Brain microvascular endothelial cell (primary cell): ENCODE results near the gene FBXW8.

Experiments used
- DNase-seq: peaks from one replicate; pipeline ENCODE4 v3.0.0-alpha.2; 2020
- H3K27ac ChIP-seq: fragments of 250-450 bp; sonication (Bioruptor Pico); 2 replicates; pipeline ENCODE4 v1.5.1; 2020; ENCODE audit warnings: mild to moderate bottlenecking, moderate library complexity
- H3K27me3 ChIP-seq: fragments of 250-450 bp; sonication (Bioruptor Pico); replicated peaks from 2 replicates; pipeline ENCODE4 v1.5.1; 2020; ENCODE audit warnings: mild to moderate bottlenecking
- H3K36me3 ChIP-seq: fragments of 250-450 bp; sonication (Bioruptor Pico); replicated peaks from 2 replicates; pipeline ENCODE4 v1.5.1; 2020; ENCODE audit warnings: mild to moderate bottlenecking
- H3K4me3 ChIP-seq: 2 replicates; pipeline ENCODE4 v1.5.1; 2011; ENCODE audit warnings: low read depth, mild to moderate bottlenecking, control low read depth, low read length, moderate library complexity
- CTCF ChIP-seq: IDR thresholded peaks from 2 replicates; pipeline ENCODE4 v1.5.1; 2011; ENCODE audit warnings: low read depth, mild to moderate bottlenecking, moderate library complexity, low read length, control low read depth, inconsistent platforms; ENCODE audit errors: missing control alignments
- in situ Hi-C: cut with HindIII; loops from 2 replicates; pipeline ENCODE4 v1.10.0; 2017; ENCODE audit warnings: low sequenced_read_pairs, low pct_ligation_motif_present

The FBXW8 gene

GRCh38 chr12:116990971-116991966, 80.5 kb downstream of the FBXW8 start:
- H3K4me3 ChIP-seq = no peak overlapping the region
- peak; percentile 16 for DNase-seq
- no peak overlapping the region for H3K27ac ChIP-seq
- no peaks in the 10 kb centered on the region for H3K27me3 ChIP-seq
- no peak for TF ChIP-seq CTCF
- in situ Hi-C loops = no loop called here
- H3K36me3 ChIP-seq = peaks cover 9% of the 10 kb centered on the region

- Histone ChIP-seq H3K4me3 (no peak overlapping the region), H3K36me3 (no peaks in the 10 kb centered on the region), H3K27ac (no peak overlapping the region), H3K27me3 (no peaks in the 10 kb centered on the region)
- in situ Hi-C loops = no loop called here
- DNase-seq = no peak
- TF ChIP-seq CTCF = no peak
Observed at GRCh38 chr12:116996093-116996492, 85.3 kb downstream of the FBXW8 start.

GRCh38 chr12:116996621-116997020, 85.9 kb downstream of the FBXW8 start:
- Histone ChIP-seq H3K27me3 (no peaks in the 10 kb centered on the region), H3K4me3 (no peak overlapping the region), H3K36me3 (no peaks in the 10 kb centered on the region), H3K27ac (no peak overlapping the region)
- no peak for TF ChIP-seq CTCF
- DNase-seq = no peak
- in situ Hi-C loops = no loop called here

- no peak for TF ChIP-seq CTCF
- in situ Hi-C loops = no loop called here
- DNase-seq = no peak
Observed at GRCh38 chr12:116999066-116999465, 88.3 kb downstream of the FBXW8 start.

GRCh38 chr12:117000316-117000715, 89.6 kb downstream of the FBXW8 start:
- peaks cover 1% of the 10 kb centered on the region for H3K36me3 ChIP-seq
- in situ Hi-C loops = no loop called here
- H3K4me3 ChIP-seq = no peak overlapping the region
- H3K27ac ChIP-seq = no peak overlapping the region
- H3K27me3 ChIP-seq = no peaks in the 10 kb centered on the region
- DNase-seq = no peak
- no peak for TF ChIP-seq CTCF

More at GRCh38 chr12:116999066-116999465, 88.3 kb downstream of the FBXW8 start:
- Histone ChIP-seq H3K27me3 (no peaks in the 10 kb centered on the region), H3K4me3 (no peak overlapping the region), H3K27ac (no peak overlapping the region), H3K36me3 (no peaks in the 10 kb centered on the region)
